ENCODE data around the gene STK16.

DNA sequence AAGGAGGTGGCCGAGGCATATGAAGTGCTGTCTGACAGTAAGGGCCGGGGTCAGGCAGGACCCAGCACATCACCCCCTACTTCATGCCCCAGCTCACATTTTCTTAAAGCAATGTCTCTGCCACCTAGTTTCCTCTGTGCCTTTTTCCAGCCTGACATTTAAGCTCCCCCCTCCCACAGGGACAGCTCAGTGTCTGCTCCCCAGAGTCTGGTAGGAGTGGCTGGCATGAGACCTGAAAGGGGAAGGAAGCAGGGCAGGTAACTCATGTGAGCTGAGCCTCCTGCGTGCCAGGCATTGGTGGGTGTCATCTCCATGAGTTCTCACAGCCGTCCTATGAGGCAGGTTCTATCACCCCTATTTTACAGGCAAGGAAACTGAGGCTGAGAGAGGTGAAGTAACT, 35.4 kb downstream of the STK16 start:
- TF ChIP-seq, protein P1, sequence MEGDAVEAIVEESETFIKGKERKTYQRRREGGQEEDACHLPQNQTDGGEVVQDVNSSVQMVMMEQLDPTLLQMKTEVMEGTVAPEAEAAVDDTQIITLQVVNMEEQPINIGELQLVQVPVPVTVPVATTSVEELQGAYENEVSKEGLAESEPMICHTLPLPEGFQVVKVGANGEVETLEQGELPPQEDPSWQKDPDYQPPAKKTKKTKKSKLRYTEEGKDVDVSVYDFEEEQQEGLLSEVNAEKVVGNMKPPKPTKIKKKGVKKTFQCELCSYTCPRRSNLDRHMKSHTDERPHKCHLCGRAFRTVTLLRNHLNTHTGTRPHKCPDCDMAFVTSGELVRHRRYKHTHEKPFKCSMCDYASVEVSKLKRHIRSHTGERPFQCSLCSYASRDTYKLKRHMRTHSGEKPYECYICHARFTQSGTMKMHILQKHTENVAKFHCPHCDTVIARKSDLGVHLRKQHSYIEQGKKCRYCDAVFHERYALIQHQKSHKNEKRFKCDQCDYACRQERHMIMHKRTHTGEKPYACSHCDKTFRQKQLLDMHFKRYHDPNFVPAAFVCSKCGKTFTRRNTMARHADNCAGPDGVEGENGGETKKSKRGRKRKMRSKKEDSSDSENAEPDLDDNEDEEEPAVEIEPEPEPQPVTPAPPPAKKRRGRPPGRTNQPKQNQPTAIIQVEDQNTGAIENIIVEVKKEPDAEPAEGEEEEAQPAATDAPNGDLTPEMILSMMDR (IDR thresholded peaks at IDR 0.05 in 8 of 11, conservative IDR thresholded peaks at IDR 0.05 in 3 of 11): no peak
- TF ChIP-seq POLR2AphosphoS5 (IDR thresholded peaks at IDR 0.05): no peak
